Activated CD8-positive, alpha-beta memory T cell treated with anti-CD3 and anti-CD28 coated beads for 24 hours (primary cell): ENCODE data around the gene EFNA3.
"Not testable (repeated sequence)": the region's sequence is repeated elsewhere in the genome, so short reads cannot be mapped to it uniquely, and the experiment has no call there.

Source experiments
- DNase-seq: peaks from one replicate; pipeline ENCODE4 v3.0.0-alpha.2; 2020

Gene EFNA3

GRCh38 chr1:155117610-155118009 lies 39.0 kb downstream of the EFNA3 start:
- no peak for DNase-seq

GRCh38 chr1:155118090-155118489 lies 39.5 kb downstream of the EFNA3 start:
- not testable (repeated sequence) for DNase-seq

- no peak for DNase-seq
Measured at GRCh38 chr1:155120253-155120652, 41.6 kb downstream of the EFNA3 start.

GRCh38 chr1:155121249-155121648 lies 42.6 kb downstream of the EFNA3 start:
- no peak for DNase-seq

- no peak for DNase-seq
Measured at GRCh38 chr1:155122308-155122707, 43.7 kb downstream of the EFNA3 start.

- DNase-seq: no peak
Measured at GRCh38 chr1:155123801-155124200, 45.2 kb downstream of the EFNA3 start.

GRCh38 chr1:155124503-155125463 lies 46.1 kb downstream of the EFNA3 start:
- no peak for DNase-seq

GRCh38 chr1:155125511-155125945 lies 46.9 kb downstream of the EFNA3 start:
- no peak for DNase-seq

GRCh38 chr1:155125946-155126555 lies 47.4 kb downstream of the EFNA3 start:
- DNase-seq: peak; percentile 55

- DNase-seq: peak; percentile 67
Measured at GRCh38 chr1:155126556-155127104, 48.0 kb downstream of the EFNA3 start.

GRCh38 chr1:155127105-155127966 lies 48.7 kb downstream of the EFNA3 start, which contains the start of gene EFNA1:
EFNA1 (plus strand) TSS chr1:155127876; CDS start chr1:155127978, 102 bp downstream.
- peak; percentile 78 for DNase-seq

- DNase-seq: peak; percentile 56
Measured at GRCh38 chr1:155127967-155128754, 49.5 kb downstream of the EFNA3 start.

- DNase-seq: peak; percentile 61
Measured at GRCh38 chr1:155128755-155129473, 50.3 kb downstream of the EFNA3 start.

GRCh38 chr1:155130272-155131006 lies 51.8 kb downstream of the EFNA3 start:
- no peak for DNase-seq

- no peak for DNase-seq
Measured at GRCh38 chr1:155131285-155131684, 52.6 kb downstream of the EFNA3 start.

- DNase-seq: no peak
Measured at GRCh38 chr1:155131856-155132255, 53.2 kb downstream of the EFNA3 start.

- DNase-seq: no peak
Measured at GRCh38 chr1:155133799-155134281, 55.2 kb downstream of the EFNA3 start.

- no peak for DNase-seq
Measured at GRCh38 chr1:155134322-155134721, 55.7 kb downstream of the EFNA3 start.

- DNase-seq: peak; percentile 83
Measured at GRCh38 chr1:155134880-155135414, 56.3 kb downstream of the EFNA3 start.
